Kidney epithelial cell (primary cell): Measurements from ENCODE around the gene SBK3. TPM values are rescaled to one million over a fixed set of nuclear protein-coding genes. Genes with fewer than 3 reads are reported as not detected.

ENCODE experiments used
- DNase-seq: peaks from one replicate; pipeline ENCODE4 v3.0.0-alpha.2; 2010; ENCODE audit warnings: low read depth
- H3K27me3 ChIP-seq: 2 replicates; pipeline ENCODE4 v1.6.0; 2011; ENCODE audit warnings: low read length; ENCODE audit not compliant: control insufficient read depth, insufficient read depth
- H3K36me3 ChIP-seq: 2 replicates; pipeline ENCODE4 v1.5.1; 2011; ENCODE audit warnings: low read length; ENCODE audit not compliant: control insufficient read depth, insufficient read depth
- H3K4me3 ChIP-seq: 2 replicates; pipeline ENCODE4 v1.5.1; 2011; ENCODE audit warnings: low read depth, mild to moderate bottlenecking, control low read depth, low read length
- total RNA-seq: library from RNA; depleted of rRNA; stranded (reverse); fragments of >200 nt; gene quantifications from 2 replicates; pipeline ENCODE4 v1.2.3, GENCODE V29; 2015
- TF ChIP-seq, protein P1 (sequence below): IDR thresholded peaks from 2 replicates; pipeline ENCODE4 v1.5.1; 2011; ENCODE audit warnings: mild to moderate bottlenecking, moderate library complexity, low read length, control low read depth, inconsistent platforms; ENCODE audit not compliant: insufficient read depth, poor library complexity, severe bottlenecking

Gene SBK3
- total RNA-seq, 1 donor from 2014 or later = 0.33 TPM

DNA sequence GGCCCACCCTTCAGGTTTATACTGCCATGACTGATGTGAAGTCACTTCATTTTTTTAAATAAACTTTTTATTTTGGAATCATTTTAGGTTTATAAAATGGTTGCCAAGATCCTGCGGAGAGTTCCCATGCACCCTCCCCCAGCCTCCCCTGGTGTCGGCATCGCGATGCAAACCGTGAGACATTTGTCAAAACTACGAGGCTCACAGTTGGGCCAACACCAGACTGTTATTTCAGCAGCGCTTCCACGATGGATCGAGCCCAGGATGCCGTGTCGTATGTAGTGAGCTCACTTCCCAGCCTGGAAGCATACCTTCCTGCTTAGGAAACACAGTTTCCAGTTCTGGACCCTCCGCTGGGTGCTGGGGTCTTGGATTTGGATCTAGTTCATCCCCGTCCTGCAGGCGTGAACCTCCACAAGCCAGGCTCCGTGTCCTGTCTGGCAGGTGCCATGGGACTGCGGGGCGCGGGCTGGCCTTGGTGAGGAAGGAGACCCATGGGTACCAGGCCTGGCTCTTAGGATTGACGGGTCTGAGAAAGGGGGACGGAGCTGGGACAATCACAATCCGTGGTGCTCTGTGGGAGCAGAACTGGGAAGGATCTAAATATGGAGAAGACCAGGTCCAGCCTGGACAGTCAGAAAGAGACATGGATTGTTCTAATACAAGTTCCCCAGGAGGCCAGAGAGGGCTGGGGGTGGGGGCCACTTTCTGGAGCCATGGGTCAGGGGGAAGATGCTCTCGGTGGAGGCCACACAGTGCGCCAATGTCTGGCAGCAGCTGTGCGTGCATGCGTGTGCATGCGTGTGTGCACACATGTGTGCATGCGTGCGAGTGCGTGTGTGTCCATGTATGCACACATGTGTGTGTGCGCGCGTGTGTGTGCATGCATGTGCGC, 6.0 kb downstream of the SBK3 start:
- TF ChIP-seq, protein P1, sequence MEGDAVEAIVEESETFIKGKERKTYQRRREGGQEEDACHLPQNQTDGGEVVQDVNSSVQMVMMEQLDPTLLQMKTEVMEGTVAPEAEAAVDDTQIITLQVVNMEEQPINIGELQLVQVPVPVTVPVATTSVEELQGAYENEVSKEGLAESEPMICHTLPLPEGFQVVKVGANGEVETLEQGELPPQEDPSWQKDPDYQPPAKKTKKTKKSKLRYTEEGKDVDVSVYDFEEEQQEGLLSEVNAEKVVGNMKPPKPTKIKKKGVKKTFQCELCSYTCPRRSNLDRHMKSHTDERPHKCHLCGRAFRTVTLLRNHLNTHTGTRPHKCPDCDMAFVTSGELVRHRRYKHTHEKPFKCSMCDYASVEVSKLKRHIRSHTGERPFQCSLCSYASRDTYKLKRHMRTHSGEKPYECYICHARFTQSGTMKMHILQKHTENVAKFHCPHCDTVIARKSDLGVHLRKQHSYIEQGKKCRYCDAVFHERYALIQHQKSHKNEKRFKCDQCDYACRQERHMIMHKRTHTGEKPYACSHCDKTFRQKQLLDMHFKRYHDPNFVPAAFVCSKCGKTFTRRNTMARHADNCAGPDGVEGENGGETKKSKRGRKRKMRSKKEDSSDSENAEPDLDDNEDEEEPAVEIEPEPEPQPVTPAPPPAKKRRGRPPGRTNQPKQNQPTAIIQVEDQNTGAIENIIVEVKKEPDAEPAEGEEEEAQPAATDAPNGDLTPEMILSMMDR = no peak
- Histone ChIP-seq H3K36me3 (no peaks in the 10 kb centered on the region), H3K27me3 (peaks cover 3% of the 10 kb centered on the region), H3K4me3 (no peak overlapping the region)
- DNase-seq = no peak

DNA sequence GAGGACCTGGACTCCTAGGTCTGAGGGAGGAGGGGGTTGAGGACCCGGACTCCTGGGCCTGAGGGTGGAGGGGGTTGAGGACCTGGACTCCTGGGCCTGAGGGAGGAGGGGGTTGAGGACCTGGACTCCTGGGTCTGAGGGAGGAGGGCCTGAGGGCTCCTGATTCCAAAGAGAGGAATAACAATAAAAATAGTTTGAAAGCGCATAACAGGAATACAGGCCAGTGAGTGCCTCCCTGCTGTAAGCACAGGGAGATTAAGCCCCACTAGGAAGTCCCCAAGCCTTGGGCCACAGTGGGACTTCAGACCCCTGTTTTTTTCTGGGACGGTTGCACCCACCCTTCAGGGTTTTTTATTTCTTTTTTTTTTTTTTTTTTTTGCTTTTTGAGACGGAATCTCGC, 7.2 kb downstream of the SBK3 start:
- Histone ChIP-seq H3K27me3 (peaks cover 3% of the 10 kb centered on the region), H3K36me3 (no peaks in the 10 kb centered on the region), H3K4me3 (no peak overlapping the region)
- TF ChIP-seq, protein P1 = no peak
- no peak for DNase-seq

DNA sequence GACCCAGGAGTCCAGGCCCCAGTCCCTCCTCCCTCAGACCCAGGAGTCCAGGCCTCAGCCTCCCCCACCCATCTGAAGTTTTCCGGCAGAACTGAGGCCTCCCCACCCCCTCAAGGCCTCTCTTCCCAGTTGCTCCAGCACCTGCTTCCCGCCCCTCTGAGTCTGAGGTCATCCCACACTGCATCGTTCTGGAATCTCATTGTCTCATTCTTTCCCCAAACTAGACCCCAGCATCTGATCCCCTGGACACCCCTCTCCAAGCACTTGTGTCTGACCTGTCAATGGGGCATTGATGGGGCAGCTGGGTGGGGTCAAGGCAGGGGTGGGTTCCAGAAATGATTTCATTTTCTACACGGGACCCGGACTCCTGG, 7.6 kb downstream of the SBK3 start:
- Histone ChIP-seq H3K4me3 (no peak overlapping the region), H3K27me3 (peaks cover 3% of the 10 kb centered on the region), H3K36me3 (no peaks in the 10 kb centered on the region)
- DNase-seq = no peak
- TF ChIP-seq, protein P1 = no peak

DNA sequence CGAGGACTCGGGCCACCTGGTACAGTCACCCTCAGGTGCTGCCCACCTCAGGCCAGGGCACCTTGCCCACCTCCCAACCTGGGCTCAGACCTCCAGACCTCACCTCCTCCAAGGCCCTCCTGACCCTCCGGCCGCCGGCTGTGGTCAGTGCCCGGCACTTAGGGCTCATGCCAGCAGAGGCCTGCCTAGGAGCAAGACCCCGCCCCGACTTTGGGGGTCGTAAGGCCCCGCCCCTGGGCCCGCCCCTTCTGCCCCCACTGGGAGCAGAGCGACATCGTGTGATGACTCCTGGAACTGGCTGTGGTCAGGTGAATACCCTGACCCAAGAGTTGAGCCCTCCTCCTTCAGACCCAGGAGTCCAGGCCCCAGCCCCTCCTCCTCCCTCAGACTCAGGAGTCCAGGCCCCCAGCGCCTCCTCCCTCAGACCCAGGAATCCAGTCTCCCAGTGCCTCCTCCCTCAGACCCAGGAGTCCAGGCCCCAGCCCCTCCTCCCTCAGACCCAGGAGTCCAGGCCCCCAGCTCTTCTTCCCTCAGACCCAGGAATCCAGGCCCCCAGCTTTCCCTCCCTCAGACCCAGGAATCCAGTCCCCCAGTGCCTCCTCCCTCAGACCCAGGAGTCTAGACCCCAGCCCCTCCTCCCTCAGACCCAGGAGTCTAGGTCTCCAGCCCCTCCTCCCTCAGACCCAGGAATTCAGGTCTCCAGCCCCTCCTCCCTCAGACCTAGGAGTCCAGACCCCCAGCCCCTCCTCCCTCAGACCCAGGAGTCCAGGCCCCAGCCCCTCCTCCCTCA, 8.2 kb downstream of the SBK3 start, which contains the start of gene SBK2:
TSS of gene SBK2 (minus strand) at position 183 of the 790 bp plus-strand sequence. CDS start 839 bp downstream, outside the sequence.
- no peak for DNase-seq
- H3K4me3 ChIP-seq = no peak within 1 kb of the TSS
- H3K27me3 ChIP-seq = peaks cover 3% of the 10 kb centered on the region
- no peaks in the 10 kb centered on the region for H3K36me3 ChIP-seq
- TF ChIP-seq, protein P1 = peak; percentile 38

DNA sequence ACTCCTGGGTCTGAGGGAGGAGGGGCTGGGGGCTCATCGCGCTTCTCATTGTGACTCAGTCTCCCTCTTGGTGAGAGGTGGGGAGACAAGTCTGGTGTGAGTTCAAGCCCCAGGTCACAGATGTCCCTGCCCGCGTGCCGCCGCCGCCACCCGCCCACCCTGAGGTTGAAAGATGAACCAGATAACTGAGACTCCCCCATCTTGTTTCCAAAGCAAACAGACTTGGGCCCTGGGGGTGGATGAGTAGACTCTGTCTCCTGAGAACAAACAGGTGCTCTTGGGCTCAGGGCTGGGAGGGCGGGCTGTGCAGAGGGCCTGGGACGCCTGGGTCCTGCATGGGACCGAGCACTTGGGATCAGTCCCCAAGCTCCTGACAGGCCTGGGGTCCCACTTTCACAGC, 9.0 kb downstream of the SBK3 start:
- DNase-seq = no peak
- TF ChIP-seq, protein P1 = no peak
- Histone ChIP-seq H3K36me3 (no peaks in the 10 kb centered on the region), H3K27me3 (peaks cover 3% of the 10 kb centered on the region), H3K4me3 (no peak overlapping the region)
